ENCODE measurements around the gene KIAA1671.

The KIAA1671 gene

DNA sequence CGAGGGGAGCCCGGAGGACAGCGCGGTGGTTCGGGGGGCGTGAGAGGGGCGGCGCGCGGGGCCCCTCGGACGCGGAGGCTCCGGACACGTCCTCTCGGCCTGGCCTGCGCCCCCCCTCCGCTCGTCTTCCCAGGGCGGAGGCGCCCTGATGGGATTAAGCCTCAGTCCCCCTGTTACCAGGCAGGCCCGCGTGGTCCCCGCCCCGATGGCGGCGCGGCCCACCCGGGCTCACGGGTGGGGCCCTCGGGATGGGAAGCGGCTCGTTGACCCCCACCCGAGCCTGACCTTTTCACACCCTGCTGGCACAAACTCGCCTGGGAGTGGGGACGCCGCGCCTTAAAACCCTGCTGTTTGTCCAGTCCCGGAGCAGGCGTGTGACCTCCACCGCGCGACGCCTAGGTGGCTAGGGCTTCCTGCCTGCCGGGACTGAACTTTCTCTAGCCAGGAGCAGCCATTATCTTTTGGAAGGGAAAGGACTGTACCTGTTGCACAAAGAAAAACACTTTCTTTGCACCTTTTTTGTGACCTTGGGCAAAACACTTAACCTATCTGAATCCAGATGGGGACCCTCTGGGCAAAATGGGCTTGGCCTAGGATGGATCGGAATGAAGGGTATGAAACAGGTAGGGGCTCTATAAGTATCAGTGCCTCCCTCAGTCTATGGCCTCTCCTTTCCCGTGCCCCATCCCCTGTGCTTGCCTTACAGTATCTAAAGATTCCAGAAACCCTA lies 1.0 kb downstream of the KIAA1671 start:
- DNase-seq: no peak

- no peak for DNase-seq
These were observed 1.6 kb downstream of the KIAA1671 start for GRCh38 chr22:24954114-24954463.

- DNase-seq: no peak
These were observed 2.3 kb downstream of the KIAA1671 start for GRCh38 chr22:24954856-24955255.

DNA sequence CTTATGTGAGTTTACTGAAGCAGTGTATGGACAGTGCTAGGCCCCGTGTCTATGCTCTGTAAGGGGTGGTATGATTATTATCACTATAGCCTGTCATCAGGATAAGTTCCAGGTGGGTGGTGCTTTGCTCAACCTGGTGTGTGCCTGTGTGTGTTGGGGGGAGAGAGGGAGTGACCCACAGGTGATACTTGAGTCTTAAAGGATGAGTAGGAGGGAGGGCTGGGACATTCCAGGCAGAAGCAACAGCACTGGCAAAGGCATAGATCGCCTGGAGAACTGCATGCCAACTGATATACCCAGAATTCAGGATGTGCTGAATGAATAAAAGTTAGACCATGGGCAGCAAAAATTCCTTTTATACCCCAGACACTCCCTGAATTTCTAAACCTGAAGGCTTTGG lies 4.5 kb downstream of the KIAA1671 start:
- DNase-seq: no peak

DNA sequence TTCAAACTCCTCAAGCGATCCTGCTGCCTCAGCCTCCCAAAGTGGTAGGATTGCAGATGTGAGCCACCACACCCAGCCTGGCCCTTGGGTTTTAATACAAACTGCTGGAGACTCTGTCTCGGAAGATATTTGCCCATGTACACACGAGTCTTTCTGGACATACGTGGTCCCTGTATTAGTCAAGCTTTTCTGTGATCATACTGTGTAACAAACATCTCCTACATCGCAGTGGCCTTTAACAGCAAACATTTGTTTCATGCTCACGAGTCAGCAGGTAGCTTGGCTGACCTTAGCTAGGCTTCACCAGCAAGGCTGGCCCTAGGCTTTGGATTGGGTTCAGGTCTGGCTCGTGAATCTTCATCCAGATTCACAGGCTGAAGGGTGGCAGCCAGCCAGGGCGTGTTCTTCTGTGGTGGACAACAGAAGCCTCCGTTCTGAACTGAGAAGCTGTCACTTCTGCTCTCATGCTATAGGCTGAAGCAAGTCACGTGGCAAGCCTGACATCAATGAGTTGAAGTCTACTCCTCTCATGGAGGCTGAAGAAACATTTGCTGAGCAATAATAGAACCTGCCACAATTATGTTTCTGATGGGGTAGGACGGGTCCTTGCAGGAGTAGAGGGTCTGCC lies 8.8 kb downstream of the KIAA1671 start:
- DNase-seq: no peak

GRCh38 chr22:24962094-24962493 lies 9.6 kb downstream of the KIAA1671 start:
- no peak for DNase-seq

GRCh38 chr22:24962835-24963234 lies 10.3 kb downstream of the KIAA1671 start:
- no peak for DNase-seq

GRCh38 chr22:24964441-24964840 lies 11.9 kb downstream of the KIAA1671 start:
- DNase-seq: no peak

GRCh38 chr22:24965822-24966626 lies 13.5 kb downstream of the KIAA1671 start:
- no peak for DNase-seq

- DNase-seq: no peak
These were observed 15.6 kb downstream of the KIAA1671 start for GRCh38 chr22:24968066-24968561.

DNA sequence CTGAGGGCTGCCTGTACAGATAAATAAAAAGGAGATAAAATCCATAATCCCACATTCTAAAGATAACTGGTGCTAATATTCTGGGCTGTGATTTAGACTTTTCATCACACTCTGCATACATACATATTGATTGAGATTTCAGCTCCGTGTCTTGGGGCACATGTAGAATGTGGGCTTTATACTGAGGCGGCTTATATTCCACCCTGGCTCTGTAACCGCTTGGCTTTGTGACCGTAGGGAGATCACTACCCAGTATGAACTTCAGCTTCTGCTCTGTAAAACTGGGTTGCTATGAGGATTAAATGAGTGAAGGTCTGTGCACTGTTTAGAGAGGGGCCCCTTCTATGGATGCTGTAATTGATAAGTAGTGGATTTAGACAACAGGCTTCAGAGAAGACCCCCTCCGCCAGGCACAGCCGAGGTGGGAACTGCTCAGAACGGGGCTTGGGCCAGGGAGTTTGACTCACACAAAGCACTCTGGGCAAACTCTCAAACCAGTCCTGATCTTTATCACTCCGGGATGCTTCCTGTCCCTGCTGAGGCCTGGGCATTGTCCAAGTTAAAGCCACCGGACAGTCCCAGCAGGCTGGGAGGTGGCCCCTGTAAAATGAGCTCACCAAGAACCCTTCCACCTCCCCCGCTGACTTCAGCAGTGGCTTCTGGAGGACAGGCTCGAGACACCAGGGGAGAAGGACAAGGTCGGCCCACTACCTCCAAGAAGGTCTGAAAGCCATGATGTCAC lies 17.2 kb downstream of the KIAA1671 start:
- no peak for DNase-seq

DNA sequence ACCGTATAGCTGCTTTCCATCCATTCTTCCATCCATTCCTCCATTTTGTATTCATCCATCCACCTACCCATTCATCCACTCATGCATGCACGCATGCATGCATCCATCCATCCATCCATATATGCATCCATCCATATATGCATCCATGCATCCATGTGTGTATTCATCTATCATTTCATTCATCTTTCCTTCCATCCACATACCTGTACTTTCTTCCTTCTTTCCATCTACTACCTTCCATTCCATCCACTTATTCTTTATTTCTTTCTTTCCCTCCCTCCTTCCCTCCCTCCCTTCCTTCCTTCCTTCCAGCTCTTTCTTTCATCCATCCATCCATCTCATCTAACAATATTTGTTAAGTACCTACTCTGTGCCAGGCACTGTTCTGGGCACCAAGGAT lies 19.9 kb downstream of the KIAA1671 start:
- no peak for DNase-seq

DNA sequence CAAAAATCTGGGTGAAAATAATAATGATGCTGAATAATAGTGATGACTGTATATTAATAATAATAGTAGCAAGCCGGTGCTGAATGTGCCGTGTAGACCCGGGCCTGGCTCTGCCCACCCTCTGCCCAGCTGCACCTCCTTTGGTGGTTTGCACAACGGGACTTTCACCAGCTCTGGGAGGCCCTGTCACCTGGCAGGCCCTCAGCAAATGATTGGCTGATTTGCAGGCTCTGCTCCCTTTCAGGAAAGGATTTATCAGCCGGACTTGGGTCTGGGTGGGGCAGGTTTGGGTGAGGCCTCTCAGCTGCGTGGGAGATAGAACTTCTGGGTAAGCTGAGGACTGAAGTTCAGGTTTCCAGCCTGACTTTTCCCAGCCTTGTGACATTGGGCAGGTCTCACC lies 21.4 kb downstream of the KIAA1671 start:
- DNase-seq: no peak

DNA sequence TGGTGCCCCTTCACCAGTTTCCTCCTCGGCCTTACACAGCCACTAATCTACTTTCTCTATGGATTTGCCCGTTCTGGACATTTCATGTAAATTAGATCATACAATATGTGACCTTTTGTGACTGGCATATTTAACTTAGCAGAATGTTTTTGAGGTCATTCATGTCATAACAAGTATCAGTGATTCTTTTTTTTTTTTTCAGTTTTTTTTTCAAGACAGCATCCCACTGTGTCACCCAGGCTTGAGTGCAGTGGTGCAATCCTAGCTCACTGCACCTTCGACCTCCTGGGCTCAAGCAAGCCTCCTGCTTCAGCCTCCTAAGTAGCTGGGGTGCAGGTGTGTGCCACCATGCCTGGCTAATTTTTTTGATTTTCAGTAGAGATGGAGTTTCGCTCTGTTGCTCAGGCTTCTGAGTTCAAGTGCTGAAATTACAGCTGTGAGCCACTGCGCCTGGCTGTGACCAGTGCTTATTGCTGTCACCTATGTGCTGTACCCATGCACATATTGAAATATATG lies 22.7 kb downstream of the KIAA1671 start:
- no peak for DNase-seq

GRCh38 chr22:24975813-24976341 lies 23.4 kb downstream of the KIAA1671 start:
- no peak for DNase-seq

- DNase-seq: no peak
These were observed 24.1 kb downstream of the KIAA1671 start for GRCh38 chr22:24976442-24977218.

DNA sequence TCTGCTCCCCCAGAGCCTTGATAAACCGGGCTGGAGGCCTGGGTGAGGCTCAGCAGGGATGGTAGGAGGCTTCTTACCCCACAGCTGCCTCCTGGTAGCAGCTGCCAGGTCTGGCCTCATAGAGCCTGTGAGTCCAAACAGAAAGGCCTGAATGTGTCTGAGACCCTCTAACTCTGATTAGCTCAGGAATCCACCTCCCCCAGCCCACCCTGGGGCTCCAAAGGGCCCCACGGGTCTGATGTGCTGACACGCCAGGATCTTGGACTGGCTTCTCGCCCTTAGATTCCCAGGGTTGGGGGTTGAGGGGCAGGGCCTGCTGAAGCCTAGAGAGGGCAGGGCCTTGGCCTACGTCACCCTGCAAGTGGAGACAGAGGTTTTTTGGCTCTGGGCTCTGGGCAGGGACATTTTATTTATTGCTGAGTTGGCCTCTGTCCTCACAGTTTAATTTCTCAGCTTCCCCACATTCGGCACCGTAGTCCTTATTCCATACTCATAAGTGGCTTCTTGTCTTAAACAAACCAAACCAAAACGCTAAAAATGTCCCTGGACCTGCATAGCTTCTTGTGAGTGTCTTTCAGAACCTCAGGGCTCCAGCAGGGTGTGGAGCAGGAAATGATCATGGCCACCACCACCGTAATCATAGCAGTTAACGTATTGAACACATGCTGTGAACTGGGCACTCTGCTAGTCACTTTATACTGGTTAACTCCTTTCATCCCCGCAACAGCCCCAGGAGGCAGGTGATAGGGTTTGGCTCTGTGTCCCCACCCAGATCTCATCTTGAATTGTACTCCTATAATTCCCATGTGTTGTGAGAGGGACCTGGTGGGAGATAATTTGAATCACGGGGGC lies 25.1 kb downstream of the KIAA1671 start:
- no peak for DNase-seq

DNA sequence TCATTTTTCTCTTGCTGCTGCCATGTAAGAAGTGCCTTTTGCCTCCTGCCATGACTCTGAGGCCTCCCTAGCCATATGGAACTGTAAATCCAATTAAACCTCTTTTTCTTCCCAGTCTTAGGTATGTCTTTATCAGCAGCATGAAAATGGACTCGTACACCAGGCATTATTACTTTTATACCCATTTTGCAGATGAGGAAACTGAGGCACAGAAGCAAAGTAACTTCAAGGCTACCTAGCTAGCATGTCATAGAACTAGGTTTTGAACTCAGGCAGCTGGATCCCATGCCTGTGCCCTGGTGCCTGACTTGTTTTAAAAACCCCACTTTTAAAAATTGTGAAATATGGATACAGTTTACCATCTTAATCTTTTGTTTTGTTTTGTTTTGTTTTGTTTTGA lies 25.8 kb downstream of the KIAA1671 start:
- DNase-seq: no peak

- no peak for DNase-seq
These were observed 28.6 kb downstream of the KIAA1671 start for GRCh38 chr22:24981066-24981465.

DNA sequence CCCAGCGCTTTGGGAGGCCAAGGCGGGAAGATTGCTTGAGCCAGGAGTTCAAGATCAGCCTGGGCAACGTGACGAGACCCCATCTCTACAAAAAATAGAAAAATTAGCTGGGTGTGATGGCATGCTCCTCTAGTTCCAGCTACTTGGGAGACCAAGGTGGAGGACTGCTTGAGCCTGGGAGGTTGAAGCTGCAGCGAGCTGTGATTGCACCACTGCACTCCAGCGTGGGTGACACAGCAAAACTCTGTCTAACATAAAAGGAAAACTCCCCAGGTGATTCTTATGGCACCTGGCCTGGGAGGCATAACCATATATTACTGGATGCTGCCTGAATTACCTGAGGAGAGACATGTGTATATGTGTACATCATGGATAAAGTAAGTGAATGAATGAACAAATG lies 29.1 kb downstream of the KIAA1671 start:
- no peak for DNase-seq

All from HCEC 1CT (cell line).